ENCODE results near the gene RTN4R. TPM values are rescaled to one million over a fixed set of nuclear protein-coding genes. Genes with fewer than 3 reads are reported as not detected.
"Not testable (repeated sequence)": the region's sequence is repeated elsewhere in the genome, so short reads cannot be mapped to it uniquely, and the experiment has no call there.

The RTN4R gene
- polyA plus RNA-seq, 1 of the 3 experiments (the other 2 are of a cell fraction), result 0.23 TPM

DNA sequence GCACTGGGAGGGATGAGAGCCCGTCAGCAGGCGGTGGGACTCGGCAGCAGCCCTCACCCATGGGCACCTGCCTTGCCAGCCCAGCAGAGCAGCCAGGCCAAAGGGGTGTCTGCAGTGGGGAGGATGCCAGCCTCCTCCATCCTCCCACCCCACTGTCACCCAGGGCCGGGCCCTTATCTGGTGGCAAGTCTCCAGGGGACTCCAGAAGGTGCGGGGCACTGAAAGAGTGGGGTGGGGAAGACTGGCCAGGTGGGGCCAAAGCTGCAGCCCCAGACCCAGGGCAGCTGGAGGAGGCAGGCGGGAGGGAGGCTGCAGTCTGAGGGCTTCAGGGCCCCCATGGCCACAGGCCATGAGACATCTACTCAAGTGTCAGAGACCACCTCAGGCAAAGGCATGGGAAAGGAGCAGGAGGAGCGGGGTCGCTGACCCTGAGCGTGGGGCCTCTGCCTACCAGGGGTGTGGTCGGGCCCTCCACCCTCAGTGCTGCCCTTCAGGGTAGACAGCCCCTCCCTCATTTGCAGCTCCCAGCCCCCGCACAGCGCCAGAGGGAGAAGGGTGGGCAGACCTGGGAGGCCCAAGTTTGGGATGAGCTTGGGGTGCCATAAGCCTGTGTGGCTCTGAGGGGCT lies 48.2 kb upstream of the RTN4R start:
- Histone ChIP-seq H3K9ac (no peak overlapping the region), H3K4me1 (ENCODE audit: control insufficient read depth in 1 of 2, insufficient read depth in 2 of 2, low read depth in 1 of 2, low read length in 1 of 2) (peaks cover 15 to 19% of the 10 kb centered on the region in 2 experiments; a peak in 3 of 4 replicates), H3K9me2 (no peaks in the 10 kb centered on the region), H3K4me3 (ENCODE audit: low read depth in 2 of 2, low read length in 1 of 2) (no peak overlapping the region), H4K20me1 (ENCODE audit: insufficient read depth) (peaks cover 6% of the 10 kb centered on the region; the same call in 1 of the 2 replicates), H3K27me3 (ENCODE audit: insufficient read depth) (no peaks in the 10 kb centered on the region), H3K79me2 (ENCODE audit: insufficient read depth) (peaks cover 34% of the 10 kb centered on the region), H3K36me3 (replicated peaks in 1 of 2; ENCODE audit: control insufficient read depth in 1 of 2, insufficient read depth in 2 of 2, low read length in 1 of 2) (no peaks in the 10 kb centered on the region), H3K9me3 (no peaks in the 10 kb centered on the region), H3K27ac (ENCODE audit: low read depth in 2 of 2, low read length in 1 of 2) (no peak overlapping the region; a peak in 1 of 4 replicates), H3K4me2 (no peak overlapping the region), H3F3A (replicated peaks; ENCODE audit: insufficient read depth) (peaks cover 4% of the 10 kb centered on the region), H2AFZ (ENCODE audit: low read depth) (no peak overlapping the region)
- DNase-seq, result no peak
- TF ChIP-seq FOSL2 (IDR thresholded peaks at IDR 0.05; ENCODE audit: borderline replicate concordance, low read depth), result no peak
- TF ChIP-seq, protein P1, sequence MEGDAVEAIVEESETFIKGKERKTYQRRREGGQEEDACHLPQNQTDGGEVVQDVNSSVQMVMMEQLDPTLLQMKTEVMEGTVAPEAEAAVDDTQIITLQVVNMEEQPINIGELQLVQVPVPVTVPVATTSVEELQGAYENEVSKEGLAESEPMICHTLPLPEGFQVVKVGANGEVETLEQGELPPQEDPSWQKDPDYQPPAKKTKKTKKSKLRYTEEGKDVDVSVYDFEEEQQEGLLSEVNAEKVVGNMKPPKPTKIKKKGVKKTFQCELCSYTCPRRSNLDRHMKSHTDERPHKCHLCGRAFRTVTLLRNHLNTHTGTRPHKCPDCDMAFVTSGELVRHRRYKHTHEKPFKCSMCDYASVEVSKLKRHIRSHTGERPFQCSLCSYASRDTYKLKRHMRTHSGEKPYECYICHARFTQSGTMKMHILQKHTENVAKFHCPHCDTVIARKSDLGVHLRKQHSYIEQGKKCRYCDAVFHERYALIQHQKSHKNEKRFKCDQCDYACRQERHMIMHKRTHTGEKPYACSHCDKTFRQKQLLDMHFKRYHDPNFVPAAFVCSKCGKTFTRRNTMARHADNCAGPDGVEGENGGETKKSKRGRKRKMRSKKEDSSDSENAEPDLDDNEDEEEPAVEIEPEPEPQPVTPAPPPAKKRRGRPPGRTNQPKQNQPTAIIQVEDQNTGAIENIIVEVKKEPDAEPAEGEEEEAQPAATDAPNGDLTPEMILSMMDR (IDR thresholded peaks at IDR 0.05), result no peak
- TF ChIP-seq, protein P2, sequence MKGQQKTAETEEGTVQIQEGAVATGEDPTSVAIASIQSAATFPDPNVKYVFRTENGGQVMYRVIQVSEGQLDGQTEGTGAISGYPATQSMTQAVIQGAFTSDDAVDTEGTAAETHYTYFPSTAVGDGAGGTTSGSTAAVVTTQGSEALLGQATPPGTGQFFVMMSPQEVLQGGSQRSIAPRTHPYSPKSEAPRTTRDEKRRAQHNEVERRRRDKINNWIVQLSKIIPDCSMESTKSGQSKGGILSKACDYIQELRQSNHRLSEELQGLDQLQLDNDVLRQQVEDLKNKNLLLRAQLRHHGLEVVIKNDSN (IDR thresholded peaks at IDR 0.05; ENCODE audit: borderline replicate concordance, low read depth), result no peak
- CTCF ChIA-PET, result interaction anchor here (0.8 to 2.3 kb wide), 8 partner anchors 9 to 162 kb away, joined by 3 to 10 read pairs (median 4); no protein-coding TSS in a partner anchor
- POLR2A ChIA-PET, result no interaction called here
- 83% methylated on average over 1 of the region's 12 CpGs for WGBS (ENCODE audit: low lambda C conversion rate)

DNA sequence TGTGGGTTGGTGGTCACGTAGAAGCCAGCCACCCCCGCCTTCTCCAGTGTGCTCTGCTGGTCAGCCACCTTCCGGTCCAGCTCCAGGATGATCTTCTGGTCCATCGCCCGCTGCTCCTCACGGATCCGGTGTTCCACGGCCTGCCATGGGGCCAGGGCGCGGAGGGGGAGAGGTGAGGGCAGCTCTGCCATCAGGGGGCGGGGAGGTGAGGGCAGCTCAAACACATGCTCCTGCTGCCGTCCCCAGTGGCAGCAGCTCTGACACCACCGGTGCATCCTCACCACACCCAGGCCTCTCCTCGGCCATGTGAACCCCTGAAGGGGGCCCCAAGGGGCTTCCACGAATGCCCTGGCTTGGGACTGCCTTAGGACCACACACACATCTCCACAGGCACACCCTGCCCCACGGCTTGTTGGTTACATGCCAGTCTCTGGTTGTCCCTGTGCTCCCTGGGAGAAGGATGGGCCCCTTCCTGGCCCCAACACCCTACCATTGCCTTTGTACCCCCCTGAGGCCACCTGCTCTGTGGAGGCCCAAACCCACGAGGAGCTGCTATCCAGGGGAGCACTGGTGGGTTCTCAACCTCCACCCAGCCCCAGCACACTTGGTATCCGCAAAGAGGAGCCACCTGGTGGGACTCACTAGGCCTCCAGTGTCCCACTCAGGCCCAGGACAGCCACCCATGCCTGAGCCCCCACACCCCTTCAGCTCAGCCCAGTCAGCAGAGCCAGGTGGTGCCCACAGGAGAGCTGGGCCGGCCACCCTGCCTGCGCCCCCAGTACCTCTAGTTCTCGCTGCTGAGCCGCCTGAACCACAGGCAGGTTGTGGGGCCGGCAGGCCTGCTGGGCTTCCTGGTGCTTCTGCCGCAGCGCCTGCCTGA lies 47.5 kb upstream of the RTN4R start:
- Histone ChIP-seq H3K9me3 (no peaks in the 10 kb centered on the region), H3K9me2 (no peaks in the 10 kb centered on the region), H3K27me3 (ENCODE audit: insufficient read depth) (no peaks in the 10 kb centered on the region), H2AFZ (ENCODE audit: low read depth) (no peak overlapping the region), H3K79me2 (ENCODE audit: insufficient read depth) (peaks cover 29% of the 10 kb centered on the region), H4K20me1 (ENCODE audit: insufficient read depth) (peaks cover 6% of the 10 kb centered on the region; the same call in 1 of the 2 replicates), H3K36me3 (replicated peaks in 1 of 2; ENCODE audit: control insufficient read depth in 1 of 2, insufficient read depth in 2 of 2, low read length in 1 of 2) (no peaks in the 10 kb centered on the region), H3F3A (replicated peaks; ENCODE audit: insufficient read depth) (peaks cover 4% of the 10 kb centered on the region), H3K4me1 (ENCODE audit: control insufficient read depth in 1 of 2, insufficient read depth in 2 of 2, low read depth in 1 of 2, low read length in 1 of 2) (peaks cover 11 to 15% of the 10 kb centered on the region in 2 experiments; a peak in 3 of 4 replicates), H3K27ac (ENCODE audit: low read depth in 2 of 2, low read length in 1 of 2) (no peak overlapping the region), H3K4me2 (no peak overlapping the region), H3K4me3 (ENCODE audit: low read depth in 2 of 2, low read length in 1 of 2) (no peak overlapping the region), H3K9ac (no peak overlapping the region)
- no peak for DNase-seq
- 96% methylated on average over 5 of the region's 25 CpGs for WGBS (ENCODE audit: low lambda C conversion rate)
- CTCF ChIA-PET, result interaction anchor here (1.2 to 2.3 kb wide), 3 partner anchors 8 to 156 kb away, joined by 3 to 10 read pairs (median 4); no protein-coding TSS in a partner anchor
- TF ChIP-seq, protein P1 (IDR thresholded peaks at IDR 0.05), result no peak
- TF ChIP-seq TCF12 (IDR thresholded peaks at IDR 0.05), result no peak
- POLR2A ChIA-PET, result no interaction called here

DNA sequence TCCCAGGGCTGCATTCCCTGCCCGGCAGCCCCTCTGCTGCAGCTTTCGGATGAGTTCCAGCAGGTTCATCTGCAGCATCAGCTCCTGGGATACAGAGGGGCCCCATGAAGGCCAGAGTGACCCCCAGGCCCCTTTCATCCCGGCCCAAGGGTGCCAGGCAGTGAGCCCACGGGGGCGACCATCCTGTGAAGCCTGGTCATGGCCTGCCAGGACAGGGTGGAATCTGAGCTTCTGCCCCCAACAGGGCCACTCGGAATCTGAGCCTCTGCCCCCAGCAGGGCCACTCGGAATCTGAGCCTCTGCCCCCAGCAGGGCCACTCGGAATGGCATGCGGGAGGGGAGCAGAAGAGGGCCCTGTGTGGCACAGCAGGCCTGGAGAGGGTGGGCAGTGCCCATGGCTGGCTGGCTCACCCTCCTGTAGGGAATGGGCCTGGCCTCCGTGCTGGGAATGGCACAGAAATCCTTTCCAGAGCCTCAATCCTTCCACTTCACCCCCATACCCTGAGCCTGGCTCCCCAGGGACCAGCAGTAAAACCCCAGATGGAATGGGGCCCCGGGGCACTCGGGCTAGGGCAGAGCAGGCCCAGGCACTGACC lies 46.7 kb upstream of the RTN4R start:
- H3K27ac ChIP-seq (ENCODE audit: low read depth in 2 of 2, low read length in 1 of 2); H3K9me2 ChIP-seq; POLR2A ChIA-PET; H2AFZ ChIP-seq (ENCODE audit: low read depth); H3K4me2 ChIP-seq; H3K9ac ChIP-seq; H3F3A ChIP-seq (replicated peaks; ENCODE audit: insufficient read depth); CTCF ChIA-PET; H3K9me3 ChIP-seq; H3K36me3 ChIP-seq (replicated peaks in 1 of 2; ENCODE audit: control insufficient read depth in 1 of 2, insufficient read depth in 2 of 2, low read length in 1 of 2); DNase-seq; H4K20me1 ChIP-seq (ENCODE audit: insufficient read depth); H3K4me3 ChIP-seq (ENCODE audit: low read depth in 2 of 2, low read length in 1 of 2); H3K27me3 ChIP-seq (ENCODE audit: insufficient read depth): not testable (repeated sequence)
- WGBS (ENCODE audit: low lambda C conversion rate), result 100% methylated on average over 2 of the region's 12 CpGs
- peaks cover 11 to 15% of the 10 kb centered on the region in 2 experiments; a peak in 3 of 4 replicates for H3K4me1 ChIP-seq (ENCODE audit: control insufficient read depth in 1 of 2, insufficient read depth in 2 of 2, low read depth in 1 of 2, low read length in 1 of 2)
- peaks cover 24% of the 10 kb centered on the region for H3K79me2 ChIP-seq (ENCODE audit: insufficient read depth)

DNA sequence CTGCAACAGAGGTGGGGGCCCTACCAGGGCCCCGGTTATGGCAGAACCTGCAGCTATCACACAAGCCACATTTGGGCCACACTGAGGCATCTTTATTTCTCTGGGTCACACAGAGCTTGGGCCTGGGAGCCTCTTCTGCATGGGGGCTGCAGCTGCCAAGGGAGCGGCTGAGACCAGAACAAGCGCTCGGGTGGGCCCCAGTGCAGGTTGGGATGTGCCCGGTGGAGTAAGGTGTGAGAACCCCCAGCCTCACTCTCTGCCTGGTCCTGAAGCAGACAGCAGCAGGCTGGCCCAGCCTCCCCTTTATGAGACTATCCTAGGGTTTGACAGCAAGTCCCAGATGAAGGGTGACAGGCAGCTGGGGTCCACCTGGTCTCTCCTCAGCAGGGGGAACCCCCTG lies 46.1 kb upstream of the RTN4R start:
- H4K20me1 ChIP-seq (ENCODE audit: insufficient read depth); CTCF ChIA-PET; H3K9me2 ChIP-seq; H3K4me3 ChIP-seq (ENCODE audit: low read depth in 2 of 2, low read length in 1 of 2); H3K4me2 ChIP-seq; H3K36me3 ChIP-seq (replicated peaks in 1 of 2; ENCODE audit: control insufficient read depth in 1 of 2, insufficient read depth in 2 of 2, low read length in 1 of 2); H3K27me3 ChIP-seq (ENCODE audit: insufficient read depth); POLR2A ChIA-PET; H3F3A ChIP-seq (replicated peaks; ENCODE audit: insufficient read depth); H2AFZ ChIP-seq (ENCODE audit: low read depth); DNase-seq; H3K27ac ChIP-seq (ENCODE audit: low read depth in 2 of 2, low read length in 1 of 2); H3K9me3 ChIP-seq; H3K9ac ChIP-seq: not testable (repeated sequence)
- 100% methylated on average over 4 of the region's 5 CpGs for WGBS (ENCODE audit: low lambda C conversion rate)
- peaks cover 24% of the 10 kb centered on the region for H3K79me2 ChIP-seq (ENCODE audit: insufficient read depth)
- H3K4me1 ChIP-seq (ENCODE audit: control insufficient read depth in 1 of 2, insufficient read depth in 2 of 2, low read depth in 1 of 2, low read length in 1 of 2), result peaks cover 13 to 15% of the 10 kb centered on the region in 2 experiments; a peak in 3 of 4 replicates
